A172 (cell line): ENCODE data around the gene RUNDC3A. TPM values are rescaled to one million over a fixed set of nuclear protein-coding genes. Genes with fewer than 3 reads are reported as not detected.
"Not testable (repeated sequence)": the region's sequence is repeated elsewhere in the genome, so short reads cannot be mapped to it uniquely, and the experiment has no call there.

ENCODE experiments used
- DNase-seq: peaks from one replicate; pipeline ENCODE4 v3.0.0-alpha.2; 2015; ENCODE audit warnings: low spot score
- total RNA-seq: library from RNA; depleted of rRNA; stranded (reverse); fragments of >200 nt; shearing (Covaris generic); gene quantifications from 2 replicates; pipeline ENCODE4 v1.2.3, GENCODE V29; 2014

RUNDC3A gene
- total RNA-seq, 1 experiment from 2014 or later, result not detected

DNA sequence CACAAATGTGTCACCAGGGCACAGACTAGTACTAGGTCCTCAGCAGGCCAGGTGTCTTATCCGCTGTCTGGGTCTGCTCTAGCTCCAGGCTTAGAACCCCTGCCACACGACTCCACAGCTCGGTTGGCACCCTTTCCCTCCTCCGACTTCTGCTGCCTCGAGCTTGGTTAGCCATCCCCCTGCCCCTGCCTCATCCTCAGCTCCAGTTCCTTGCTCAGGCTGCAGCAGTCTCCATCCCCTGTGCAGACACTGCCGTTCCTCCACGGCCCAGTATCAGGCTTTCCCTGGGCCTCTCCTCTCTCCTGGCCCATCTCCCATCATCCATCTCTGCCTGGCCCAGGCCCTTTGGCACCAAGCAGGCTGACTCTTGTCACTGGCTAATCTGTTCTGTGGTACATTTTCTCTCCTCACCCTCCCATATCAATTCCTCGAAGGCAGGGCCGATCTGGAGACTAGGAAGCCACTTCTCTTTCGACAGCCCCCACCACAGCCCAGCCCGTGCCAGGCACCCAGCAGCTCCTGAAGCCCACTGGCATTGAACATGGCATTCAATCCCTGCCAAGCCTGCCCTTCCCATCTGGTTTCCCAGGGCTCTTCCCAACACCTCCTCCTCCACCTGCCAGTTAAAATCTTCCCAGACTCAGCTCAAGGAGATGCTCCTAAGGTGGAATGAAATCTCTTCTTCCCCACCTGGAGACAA is 35.3 kb downstream of the RUNDC3A start:
- DNase-seq, result no peak

DNA sequence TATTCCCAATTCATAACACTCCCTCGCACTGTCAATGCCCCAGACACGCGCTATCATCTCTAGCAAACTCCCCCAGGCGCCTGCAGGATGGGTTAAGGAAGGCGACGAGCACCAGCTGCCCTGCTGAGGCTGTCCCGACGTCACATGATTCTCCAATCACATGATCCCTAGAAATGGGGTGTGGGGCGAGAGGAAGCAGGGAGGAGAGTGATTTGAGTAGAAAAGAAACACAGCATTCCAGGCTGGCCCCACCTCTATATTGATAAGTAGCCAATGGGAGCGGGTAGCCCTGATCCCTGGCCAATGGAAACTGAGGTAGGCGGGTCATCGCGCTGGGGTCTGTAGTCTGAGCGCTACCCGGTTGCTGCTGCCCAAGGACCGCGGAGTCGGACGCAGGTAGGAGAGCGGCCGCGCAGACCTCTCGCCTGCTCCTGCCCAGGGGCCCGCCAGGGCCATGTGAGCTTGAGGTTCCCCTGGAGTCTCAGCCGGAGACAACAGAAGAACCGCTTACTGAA is 36.6 kb downstream of the RUNDC3A start, which contains the start of gene GRN:
TSS of gene GRN (plus strand) at position 364 of the 515 bp plus-strand sequence. CDS start 3,863 bp downstream, outside the sequence.
- DNase-seq, result peak; percentile 99

DNA sequence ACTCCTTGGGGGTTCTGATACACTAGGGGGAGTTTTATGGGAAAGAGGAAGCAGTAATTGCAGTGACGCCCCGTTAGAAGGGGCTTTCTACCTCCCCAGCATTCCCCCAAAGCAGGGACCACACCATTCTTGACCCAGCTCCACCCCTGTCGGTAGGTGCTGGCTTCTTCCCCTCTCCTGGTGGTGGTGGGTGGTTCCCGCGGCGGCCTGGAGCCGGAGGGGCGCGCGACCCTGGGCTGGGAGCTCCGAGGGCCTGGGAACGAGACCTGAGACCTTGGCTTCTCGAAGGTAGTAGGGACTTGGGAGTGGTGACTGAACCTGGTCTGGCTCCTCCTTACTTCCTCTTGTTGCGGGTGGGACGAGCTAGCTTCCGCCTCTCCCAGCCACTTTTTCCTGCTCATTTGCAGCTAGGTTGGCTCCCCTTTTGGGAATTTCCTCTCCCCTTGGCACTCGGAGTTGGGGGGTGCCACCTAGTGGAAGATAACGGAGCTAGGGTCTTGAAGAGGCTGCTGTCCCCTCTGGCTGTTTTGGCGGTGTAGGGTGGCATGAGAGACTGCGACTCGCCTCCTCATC is 37.1 kb downstream of the RUNDC3A start:
- peak; percentile 74 for DNase-seq

DNA sequence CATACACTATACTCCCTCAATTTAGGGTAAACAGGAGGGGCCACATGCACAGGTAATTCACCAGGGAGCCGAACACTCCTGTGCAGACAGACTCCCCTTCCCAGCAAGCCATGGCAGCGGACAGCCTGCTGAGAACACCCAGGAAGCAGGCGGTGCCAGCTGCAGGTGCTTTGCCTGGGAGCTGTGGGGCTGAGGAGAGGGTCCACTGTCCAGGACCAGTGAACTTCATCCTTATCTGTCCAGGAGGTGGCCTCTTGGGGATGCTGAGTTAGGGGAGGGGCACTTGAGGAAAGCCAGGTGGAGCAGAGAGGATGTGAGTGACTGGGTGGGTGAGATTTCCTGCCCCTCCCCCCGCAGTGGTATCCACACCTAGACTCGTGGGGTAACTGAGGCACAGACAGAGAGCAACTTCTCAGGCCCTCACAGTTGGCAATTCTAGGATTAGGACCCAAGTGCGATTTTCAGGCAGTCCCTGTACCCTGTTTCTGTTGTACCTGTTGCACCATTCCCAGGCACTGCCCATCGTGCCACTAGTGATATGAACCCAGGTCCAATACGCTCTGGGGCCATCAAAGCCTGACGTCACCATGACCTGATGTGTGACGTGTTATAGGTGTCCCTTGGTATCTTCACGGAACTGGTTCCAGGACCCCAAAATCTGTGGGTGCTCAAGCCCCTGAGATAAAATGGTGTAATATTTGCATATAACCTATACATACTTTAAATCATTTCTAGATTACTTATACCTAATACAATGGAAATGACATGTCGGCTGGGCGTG is 37.9 kb downstream of the RUNDC3A start:
- no peak for DNase-seq

DNA sequence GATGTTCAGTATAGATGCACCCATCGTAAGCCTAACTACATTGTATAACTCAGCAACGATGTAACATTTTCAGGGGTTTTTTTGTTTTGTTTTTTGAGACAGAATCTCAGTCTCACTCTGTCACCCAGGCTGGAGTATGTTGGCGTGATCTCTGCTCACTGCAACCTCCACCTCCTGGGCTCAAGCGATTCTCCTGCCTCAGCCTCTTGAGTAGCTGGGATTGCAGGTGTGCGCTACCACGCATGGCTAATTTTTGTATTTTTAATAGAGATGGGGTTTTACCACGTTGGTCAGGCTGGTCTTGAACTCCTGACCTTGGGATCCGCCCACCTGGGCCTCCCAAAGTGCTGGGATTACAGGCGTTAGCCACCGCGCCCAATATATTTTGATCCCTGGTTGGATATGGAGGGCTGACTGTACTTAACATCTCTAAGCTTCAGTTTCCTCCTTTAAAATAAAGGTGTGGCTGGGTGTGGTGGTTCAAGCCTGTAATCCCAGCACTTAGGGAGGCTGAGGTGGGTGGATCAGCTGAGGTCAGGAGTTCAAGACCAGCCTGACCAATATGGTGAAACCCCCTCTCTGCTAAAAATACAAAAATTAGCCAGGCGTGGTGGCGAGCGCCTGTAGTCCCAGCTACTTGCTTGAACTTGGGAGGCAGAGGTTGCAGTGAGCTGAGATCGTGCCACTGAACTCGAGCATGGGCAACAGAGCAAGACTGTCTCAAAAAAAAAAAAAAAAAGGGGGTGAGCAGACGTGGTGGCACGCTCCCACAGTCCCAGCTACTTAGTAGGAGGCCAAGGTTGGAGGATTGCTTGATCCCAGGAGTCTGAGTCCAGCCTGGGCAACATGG is 39.0 kb downstream of the RUNDC3A start:
- not testable (repeated sequence) for DNase-seq

DNA sequence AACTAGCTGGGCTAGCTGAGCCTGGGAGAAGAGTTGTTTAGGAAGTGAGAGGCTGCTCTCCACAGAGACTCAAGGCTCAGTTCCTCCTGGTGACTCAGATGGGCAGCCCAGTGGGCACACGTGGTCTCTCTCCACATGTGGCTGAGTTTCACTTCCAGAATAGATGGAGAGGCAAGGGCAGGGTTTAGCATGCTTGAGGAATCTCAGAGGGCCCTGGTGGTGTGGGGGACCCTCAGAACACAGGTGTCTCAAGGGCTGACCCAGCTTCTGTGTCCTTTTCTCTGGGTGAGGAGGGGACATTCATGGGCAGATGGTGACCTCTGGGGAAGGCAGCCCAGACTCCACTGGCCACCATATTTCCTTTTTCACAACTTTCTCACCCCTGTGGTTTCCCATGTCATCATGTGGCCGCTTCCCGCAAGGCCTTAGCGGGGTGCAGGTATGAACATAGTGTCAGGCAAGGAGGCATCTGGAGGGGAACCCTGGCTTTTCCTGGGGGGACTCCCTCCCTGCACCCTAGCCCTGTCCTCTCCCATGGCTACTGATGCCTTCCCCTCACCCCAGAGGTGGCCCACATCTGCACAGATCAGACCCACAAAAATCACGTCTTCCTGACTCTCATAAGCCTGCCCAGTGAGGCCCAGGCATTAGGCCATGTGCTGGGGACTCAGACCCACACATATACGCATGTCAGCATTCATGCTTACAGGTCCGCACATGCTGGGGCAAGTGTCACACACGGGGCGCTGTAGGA is 40.0 kb downstream of the RUNDC3A start:
- peak; percentile 60 for DNase-seq

DNA sequence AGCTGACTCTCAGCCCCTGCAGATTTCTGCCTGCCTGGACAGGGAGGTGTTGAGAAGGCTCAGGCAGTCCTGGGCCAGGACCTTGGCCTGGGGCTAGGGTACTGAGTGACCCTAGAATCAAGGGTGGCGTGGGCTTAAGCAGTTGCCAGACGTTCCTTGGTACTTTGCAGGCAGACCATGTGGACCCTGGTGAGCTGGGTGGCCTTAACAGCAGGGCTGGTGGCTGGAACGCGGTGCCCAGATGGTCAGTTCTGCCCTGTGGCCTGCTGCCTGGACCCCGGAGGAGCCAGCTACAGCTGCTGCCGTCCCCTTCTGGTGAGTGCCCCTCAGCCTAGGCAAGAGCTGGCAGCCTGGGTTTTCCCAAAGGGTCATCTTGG is 40.6 kb downstream of the RUNDC3A start:
- DNase-seq, result no peak

DNA sequence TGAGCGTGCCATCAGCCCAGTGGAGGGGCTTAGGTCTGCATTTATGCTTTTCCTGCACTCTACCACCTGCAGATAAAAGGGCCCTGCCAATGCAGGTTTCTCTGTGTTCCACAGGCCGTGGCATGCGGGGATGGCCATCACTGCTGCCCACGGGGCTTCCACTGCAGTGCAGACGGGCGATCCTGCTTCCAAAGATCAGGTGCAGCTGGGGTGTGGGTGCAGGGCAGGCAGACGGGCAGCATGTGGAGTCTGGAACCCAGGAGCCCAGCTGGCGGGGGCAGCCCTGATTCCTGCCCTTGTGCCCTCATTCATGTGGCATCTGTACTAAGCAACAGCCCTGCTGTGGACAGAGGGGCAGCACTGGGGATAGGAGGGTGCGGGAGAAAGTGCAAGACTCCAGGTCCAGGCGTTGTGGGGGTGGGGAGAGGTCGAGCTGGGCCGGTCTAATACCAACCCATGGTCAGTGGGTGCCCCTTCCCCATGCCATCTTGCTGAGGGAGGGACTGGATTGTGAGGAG is 41.2 kb downstream of the RUNDC3A start:
- DNase-seq, result no peak

DNA sequence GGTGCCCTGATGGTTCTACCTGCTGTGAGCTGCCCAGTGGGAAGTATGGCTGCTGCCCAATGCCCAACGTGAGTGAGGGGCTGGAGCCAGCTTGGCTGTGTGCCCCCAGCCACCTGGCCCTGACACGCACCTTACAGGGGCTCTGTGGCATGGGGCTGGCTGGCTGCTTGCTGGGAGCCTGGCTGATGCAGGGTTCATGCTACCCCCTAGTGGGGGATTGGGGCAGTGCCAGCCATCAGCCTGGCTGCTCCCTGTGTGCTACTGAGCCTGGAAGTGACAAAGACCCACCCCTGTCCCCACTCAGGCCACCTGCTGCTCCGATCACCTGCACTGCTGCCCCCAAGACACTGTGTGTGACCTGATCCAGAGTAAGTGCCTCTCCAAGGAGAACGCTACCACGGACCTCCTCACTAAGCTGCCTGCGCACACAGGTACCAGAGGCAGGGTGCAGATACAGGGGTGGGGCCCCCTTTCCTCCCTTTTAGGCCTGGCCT is 42.4 kb downstream of the RUNDC3A start:
- DNase-seq, result peak; percentile 45

DNA sequence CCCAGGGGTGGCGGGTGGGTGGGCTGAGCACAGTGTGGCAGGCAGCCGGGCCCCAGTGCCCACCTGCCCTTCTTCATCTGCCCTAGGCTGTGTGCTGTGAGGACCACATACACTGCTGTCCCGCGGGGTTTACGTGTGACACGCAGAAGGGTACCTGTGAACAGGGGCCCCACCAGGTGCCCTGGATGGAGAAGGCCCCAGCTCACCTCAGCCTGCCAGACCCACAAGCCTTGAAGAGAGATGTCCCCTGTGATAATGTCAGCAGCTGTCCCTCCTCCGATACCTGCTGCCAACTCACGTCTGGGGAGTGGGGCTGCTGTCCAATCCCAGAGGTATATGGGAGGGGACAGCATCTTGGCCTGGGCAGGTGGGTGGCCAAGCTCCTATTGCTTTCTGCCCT is 43.1 kb downstream of the RUNDC3A start:
- DNase-seq, result no peak

DNA sequence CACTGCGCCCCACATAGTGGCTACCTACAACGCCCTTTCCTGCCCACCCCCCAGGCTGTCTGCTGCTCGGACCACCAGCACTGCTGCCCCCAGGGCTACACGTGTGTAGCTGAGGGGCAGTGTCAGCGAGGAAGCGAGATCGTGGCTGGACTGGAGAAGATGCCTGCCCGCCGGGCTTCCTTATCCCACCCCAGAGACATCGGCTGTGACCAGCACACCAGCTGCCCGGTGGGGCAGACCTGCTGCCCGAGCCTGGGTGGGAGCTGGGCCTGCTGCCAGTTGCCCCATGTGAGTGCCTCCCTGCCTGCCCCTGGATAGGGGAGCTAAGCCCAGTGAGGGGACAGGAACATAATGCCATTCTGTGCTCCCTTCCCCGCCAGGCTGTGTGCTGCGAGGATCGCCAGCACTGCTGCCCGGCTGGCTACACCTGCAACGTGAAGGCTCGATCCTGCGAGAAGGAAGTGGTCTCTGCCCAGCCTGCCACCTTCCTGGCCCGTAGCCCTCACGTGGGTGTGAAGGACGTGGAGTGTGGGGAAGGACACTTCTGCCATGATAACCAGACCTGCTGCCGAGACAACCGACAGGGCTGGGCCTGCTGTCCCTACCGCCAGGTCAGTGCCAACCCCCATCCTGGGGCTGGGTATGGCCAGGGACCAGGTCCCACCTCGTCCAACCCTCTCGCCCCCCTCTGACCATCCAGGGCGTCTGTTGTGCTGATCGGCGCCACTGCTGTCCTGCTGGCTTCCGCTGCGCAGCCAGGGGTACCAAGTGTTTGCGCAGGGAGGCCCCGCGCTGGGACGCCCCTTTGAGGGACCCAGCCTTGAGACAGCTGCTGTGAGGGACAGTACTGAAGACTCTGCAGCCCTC is 43.8 kb downstream of the RUNDC3A start:
- DNase-seq, result no peak

DNA sequence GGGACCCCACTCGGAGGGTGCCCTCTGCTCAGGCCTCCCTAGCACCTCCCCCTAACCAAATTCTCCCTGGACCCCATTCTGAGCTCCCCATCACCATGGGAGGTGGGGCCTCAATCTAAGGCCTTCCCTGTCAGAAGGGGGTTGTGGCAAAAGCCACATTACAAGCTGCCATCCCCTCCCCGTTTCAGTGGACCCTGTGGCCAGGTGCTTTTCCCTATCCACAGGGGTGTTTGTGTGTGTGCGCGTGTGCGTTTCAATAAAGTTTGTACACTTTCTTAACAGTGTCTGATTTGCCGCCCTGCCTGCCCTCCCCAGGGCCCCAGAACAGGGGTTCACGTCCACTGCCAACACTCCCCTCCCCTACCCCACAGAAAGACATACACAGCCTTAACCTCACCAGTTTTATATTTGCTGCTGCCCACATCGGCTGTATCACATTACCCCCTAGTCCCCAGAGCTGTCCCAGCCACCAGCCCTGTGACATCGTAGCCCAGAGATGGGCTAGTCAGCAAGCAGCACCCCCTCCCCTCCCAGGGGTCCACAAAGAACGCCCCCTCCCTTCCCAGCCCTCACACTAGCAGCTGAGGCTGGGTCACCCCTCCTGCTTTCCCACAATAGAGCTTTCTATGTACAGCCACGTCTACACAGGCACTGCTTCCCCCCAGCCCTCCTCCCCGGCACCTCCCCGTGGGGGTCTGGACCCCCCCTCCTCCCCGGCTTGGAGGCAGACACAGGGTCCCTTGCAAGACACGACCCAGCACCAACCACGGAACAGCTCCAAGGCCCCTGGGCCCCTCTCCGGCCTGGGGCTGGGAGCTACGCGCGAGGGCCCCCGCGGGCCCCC is 44.6 kb downstream of the RUNDC3A start:
- DNase-seq, result no peak

DNA sequence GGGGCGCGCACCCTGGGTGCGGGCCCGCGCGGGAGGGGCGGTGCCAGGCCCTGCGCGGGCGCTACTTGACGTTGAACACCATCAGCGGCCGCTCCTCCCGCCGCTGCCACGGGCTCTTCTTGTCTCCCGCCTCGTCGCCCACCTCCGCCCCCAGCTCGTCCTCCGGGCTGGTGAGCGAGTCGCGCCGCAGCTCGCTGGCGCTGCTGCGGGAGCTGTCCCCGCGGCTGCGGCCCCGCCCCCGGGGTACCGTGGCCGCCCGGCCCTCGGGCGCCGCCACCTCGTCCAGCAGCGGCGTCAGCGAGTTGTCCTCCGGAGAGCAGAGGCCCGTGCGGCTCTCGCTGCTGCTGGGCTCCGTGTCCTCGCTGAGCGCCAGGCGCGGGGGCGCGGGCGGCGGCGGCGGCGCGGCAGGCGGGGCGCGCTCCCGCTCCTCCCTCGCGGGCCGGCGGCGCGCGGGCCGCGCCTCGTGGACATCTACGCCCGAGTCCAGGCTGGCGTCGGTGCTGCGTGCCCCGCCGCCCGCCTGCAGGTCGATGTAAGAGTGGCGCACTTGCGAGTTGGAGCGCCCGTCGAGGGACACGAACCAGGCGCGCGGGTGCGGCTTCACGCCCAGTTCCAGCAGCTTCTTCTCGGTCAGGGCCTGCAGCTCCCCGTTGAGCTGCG is 45.4 kb downstream of the RUNDC3A start:
- no peak for DNase-seq

DNA sequence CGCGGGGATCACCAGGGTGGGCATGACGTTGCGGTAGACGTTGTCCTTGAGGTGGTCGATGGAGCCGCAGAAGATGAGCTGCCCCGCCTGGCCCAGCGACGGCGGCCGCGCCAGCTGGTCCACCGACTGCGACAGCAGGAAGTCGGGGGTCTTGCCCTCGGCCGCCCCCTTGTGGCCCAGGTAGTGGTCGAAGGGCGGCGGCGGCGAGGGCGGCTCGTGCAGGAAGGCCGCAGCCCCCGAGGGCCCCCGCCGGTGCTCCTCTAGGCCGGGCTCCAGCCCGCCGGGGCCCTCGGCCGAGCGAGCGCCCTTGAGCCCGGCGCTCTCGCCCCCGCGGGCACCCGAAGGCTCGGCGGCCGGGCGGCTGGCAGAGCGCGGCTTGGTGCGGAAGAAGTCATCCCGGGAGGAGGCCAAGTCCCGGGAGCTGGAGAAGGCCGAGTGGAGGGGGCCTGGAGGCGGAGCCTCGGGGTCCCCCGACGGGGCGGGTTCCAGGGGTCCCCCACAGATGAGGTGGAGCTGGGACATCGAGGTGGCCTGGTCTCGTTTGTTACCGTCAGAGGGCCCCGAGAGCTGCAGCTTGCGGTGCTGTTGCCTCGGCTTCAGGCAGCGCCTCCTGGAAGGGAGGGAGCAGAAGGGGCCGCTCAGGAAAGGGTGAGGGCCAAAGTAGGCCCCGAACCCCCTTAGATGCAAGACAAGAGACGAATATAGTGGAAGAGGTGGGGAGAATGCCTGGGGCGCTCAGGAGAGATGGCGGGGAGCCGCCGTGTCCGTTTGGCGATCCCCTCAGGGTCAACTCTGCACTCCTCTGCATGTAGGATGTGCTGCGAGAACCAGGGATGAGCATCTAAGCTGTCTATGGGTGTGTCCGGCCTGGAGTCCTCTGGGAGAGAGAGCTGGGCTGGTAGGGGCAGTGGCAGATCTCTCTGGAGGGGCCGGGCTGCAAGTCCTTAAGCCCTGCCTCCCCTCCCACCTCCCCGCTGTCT is 46.5 kb downstream of the RUNDC3A start:
- DNase-seq, result no peak

DNA sequence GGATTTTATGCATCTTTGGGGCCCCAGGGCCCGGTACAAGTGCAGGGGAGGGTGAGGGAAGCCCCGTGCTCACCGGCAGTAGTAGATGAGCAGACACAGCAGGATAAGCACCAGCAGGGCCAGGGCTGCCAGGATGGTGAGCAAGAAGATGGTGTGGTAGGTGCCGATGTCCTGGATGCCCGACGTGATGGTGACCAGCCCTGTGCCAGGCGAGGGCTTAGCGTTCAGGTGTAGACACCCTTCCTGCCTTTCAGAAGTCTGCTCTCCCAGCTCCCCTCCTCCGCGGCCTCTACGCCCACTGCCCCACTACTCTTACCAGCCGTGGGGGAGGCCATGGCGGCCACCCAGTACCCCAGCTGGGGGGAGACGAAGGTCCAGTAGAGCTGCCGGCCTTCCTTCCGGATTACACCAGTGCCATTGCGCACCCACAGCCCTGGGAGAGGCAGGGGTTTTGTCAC is 47.3 kb downstream of the RUNDC3A start:
- no peak for DNase-seq

DNA sequence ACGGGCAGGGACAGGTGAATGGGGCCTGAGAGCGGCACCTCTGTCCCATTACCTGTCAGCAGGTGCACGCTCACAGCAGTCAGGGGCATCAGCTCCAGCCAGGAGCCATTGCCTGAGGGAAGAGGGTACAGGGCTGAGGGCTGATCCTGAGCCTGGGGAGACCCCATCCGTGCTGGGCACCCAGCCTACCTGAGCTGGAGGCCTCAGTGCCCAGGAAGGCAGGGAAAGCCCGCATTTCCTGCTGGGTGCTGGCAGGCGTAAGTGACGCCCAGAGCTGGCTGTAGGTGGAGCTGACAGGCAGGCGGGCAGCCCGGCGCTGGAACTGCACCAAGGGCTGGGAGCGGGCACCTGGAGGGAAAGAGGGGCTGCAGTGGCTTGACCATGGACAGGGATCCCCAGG is 47.8 kb downstream of the RUNDC3A start:
- DNase-seq, result no peak

DNA sequence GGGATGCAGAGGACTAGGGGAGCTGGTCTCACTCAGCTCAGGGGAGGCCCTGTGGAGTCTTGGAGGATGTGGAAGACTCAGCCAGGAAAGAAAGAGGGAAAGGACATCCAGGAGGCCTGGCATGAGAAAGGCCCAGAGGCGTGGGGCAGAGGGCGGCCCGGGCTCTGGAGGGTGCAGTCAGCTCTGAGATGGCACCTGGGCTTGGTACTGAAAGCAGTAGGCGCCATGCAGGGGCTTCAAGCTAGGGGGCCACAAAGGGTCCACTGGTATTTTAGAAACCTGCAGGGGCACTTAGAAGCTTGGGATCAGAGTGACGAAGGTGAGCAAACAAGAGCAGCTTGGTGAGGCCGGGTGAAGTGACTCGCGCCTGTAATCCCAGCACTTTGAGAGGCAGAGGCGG is 49.7 kb downstream of the RUNDC3A start:
- no peak for DNase-seq
